HepG2 (cell line): ENCODE data around the gene YWHAB. TPM values are rescaled to one million over a fixed set of nuclear protein-coding genes. Genes with fewer than 3 reads are reported as not detected.
A peak's percentile ranks its signal among the peaks of the same experiment; 100 is the strongest.

Experiments
- ATAC-seq: fragments of 200-7000 bp; cut with Tn5 transposase; 3 replicates; pipeline ENCODE4 v1.9.1; 2020; ENCODE audit warnings: mild to moderate bottlenecking, moderate library complexity
- BruUV-seq: library from RNA; stranded (reverse); fragments of 400-500 nt; replicated peaks from 2 replicates; lab custom pipeline; 2021; lab: Mats Ljungman, UMichigan
- CTCF ChIA-PET: fragments of 300-600 bp; formaldehyde crosslinking; extraction: SDS; loops from one replicate; lab custom pipeline; 2021; ENCODE audit warnings: low total read pairs, inconsistent platforms, low intra/inter-chr PET ratio; lab: Yijun Ruan, JAX
- POLR2A ChIA-PET: fragments of 350-600 bp; sonication (Branson Sonifier 250); formaldehyde crosslinking; loops from one replicate; lab custom pipeline; 2020; ENCODE audit warnings: antibody characterized with exemption, inconsistent platforms; lab: Yijun Ruan, JAX
- DNase-seq: peaks from one replicate; pipeline ENCODE4 v3.0.0-alpha.2; 2015; ENCODE audit warnings: low spot score
- FAIRE-seq: peaks from 3 replicates; lab custom pipeline; 2011; peaks lifted over from hg19 to GRCh38; lab: Jason Lieb, UNC
- H2AFZ ChIP-seq: one replicate; pipeline ENCODE4 v1.6.1; 2011; ENCODE audit warnings: low read length, inconsistent platforms
- H3K27ac ChIP-seq: fragments of 300-600 bp; 3 replicates; pipeline ENCODE4 v1.8.0; 2011; ENCODE audit warnings: mixed run types, mild to moderate bottlenecking, mixed read lengths, low read length, inconsistent platforms; ENCODE audit not compliant: insufficient read depth; ENCODE audit errors: extremely low read length
- H3K27me3 ChIP-seq, 2 experiments: fragments of 200-600 bp in 1 of 2; 2 replicates in 1 of 2; 3 replicates in 1 of 2; pipeline versions ENCODE4 v1.6.0 to v1.8.0; 2011; ENCODE audit warnings: low read length in 2 of 2, mild to moderate bottlenecking in 2 of 2, moderate library complexity in 2 of 2, inconsistent platforms in 1 of 2; ENCODE audit not compliant: insufficient read depth in 2 of 2, control insufficient read depth in 1 of 2
- H3K36me3 ChIP-seq, 2 experiments: fragments of 200-600 bp in 1 of 2; replicated peaks in 1 of 2; 2 replicates in 1 of 2; 3 replicates in 1 of 2; pipeline versions ENCODE4 v1.5.1 to v1.8.0; 2011; ENCODE audit warnings: low read length in 2 of 2, inconsistent platforms in 1 of 2; ENCODE audit not compliant: insufficient read depth in 2 of 2, control insufficient read depth in 1 of 2
- H3K4me1 ChIP-seq: 2 replicates; pipeline ENCODE4 v1.5.1; 2012; ENCODE audit warnings: low read length, inconsistent platforms; ENCODE audit not compliant: insufficient read depth
- H3K4me2 ChIP-seq: 2 replicates; pipeline ENCODE4 v1.6.0; 2011; ENCODE audit warnings: low read depth, low read length, inconsistent platforms
- H3K4me3 ChIP-seq, 3 experiments: fragments of 200-600 bp in 1 of 3; sonication (generic), shearing (Covaris generic) in 1 of 3; replicated peaks in 1 of 3; 2 replicates each; pipeline ENCODE4 v1.5.1; 2011 to 2016; ENCODE audit warnings: low read length in 3 of 3, inconsistent platforms in 2 of 3, low read depth in 2 of 3, mild to moderate bottlenecking in 2 of 3, control low read depth in 1 of 3, mixed read lengths in 1 of 3; ENCODE audit not compliant: insufficient read depth in 1 of 3
- H3K79me2 ChIP-seq: one replicate; pipeline ENCODE4 v1.6.1; 2011; ENCODE audit warnings: low read length, inconsistent platforms; ENCODE audit not compliant: insufficient read depth
- H3K9ac ChIP-seq: 2 replicates; pipeline ENCODE4 v1.6.0; 2011; ENCODE audit warnings: mild to moderate bottlenecking, low read depth, low read length, inconsistent platforms; ENCODE audit not compliant: insufficient read depth
- H3K9me3 ChIP-seq: 2 replicates; pipeline ENCODE4 v1.5.1; 2012; ENCODE audit warnings: mild to moderate bottlenecking, low read length
- H4K20me1 ChIP-seq: 2 replicates; pipeline ENCODE4 v1.6.0; 2011; ENCODE audit warnings: inconsistent platforms, mild to moderate bottlenecking, low read length, moderate library complexity; ENCODE audit not compliant: insufficient read depth
- EZH2 ChIP-seq: conservative IDR thresholded peaks from 2 replicates; pipeline ENCODE4 v1.6.1; 2012; ENCODE audit warnings: mild to moderate bottlenecking, low read depth, low read length, moderate library complexity
- HMGXB3 ChIP-seq: sonication (generic); formaldehyde crosslinking; IDR thresholded peaks from 2 replicates; pipeline ENCODE4 v1.4.0; 2020; ENCODE audit warnings: missing genetic modification reagents, borderline replicate concordance
- KDM3A ChIP-seq: IDR thresholded peaks from 2 replicates; pipeline ENCODE4 v1.6.1; 2018; ENCODE audit warnings: low read depth, missing compliant biosample characterization
- NFYC ChIP-seq: IDR thresholded peaks from 2 replicates; pipeline ENCODE4 v1.6.1; 2016; ENCODE audit warnings: missing genetic modification reagents, missing compliant biosample characterization
- ZNF512 ChIP-seq: sonication (generic); formaldehyde crosslinking; IDR thresholded peaks from 2 replicates; pipeline ENCODE4 v1.4.0; 2020; ENCODE audit warnings: mild to moderate bottlenecking, missing genetic modification reagents
- WGBS: methylation state at CpG from one replicate; pipeline ENCODE4 v1.1.6; 2017; ENCODE audit warnings: low lambda C conversion rate; 5-methylcytosine and 5-hydroxymethylcytosine counted together
- in situ Hi-C: cut with HindIII; loops from 2 replicates; pipeline ENCODE4 v1.10.0; 2017; ENCODE audit warnings: low pct_unique_long_range_greater_than_20kb; ENCODE audit not compliant: extremely low pct_ligation_motif_present
- intact Hi-C: fragments of 100-400 bp; cut with micrococcal nuclease; formaldehyde crosslinking; loops from one replicate; pipeline ENCODE4 v1.10.0; 2022; ENCODE audit not compliant: unreplicated experiment
- polyA plus RNA-seq, 8 experiments: library from polyadenylated mRNA; depleted of rRNA in 3 of 8; stranded (reverse) in 7 of 8; unstranded in 1 of 8; fragments of >200 nt; fragmentation: Illumina TruSeq in 4 of 8; extraction: Trizol in 4 of 8; gene quantifications; 2 replicates each; pipeline versions ENCODE4 v1.2.1 to v1.2.3, GENCODE V29; 2011 to 2016; ENCODE audit warnings: low read depth in 4 of 8, missing spikeins in 1 of 8, mixed read lengths in 1 of 8; ENCODE audit not compliant: insufficient read depth in 1 of 8
- total RNA-seq, 5 experiments: library from RNA; depleted of rRNA; stranded (reverse); fragments of >200 nt; fragmentation: Illumina TruSeq; extraction: Trizol; gene quantifications; 2 replicates each; pipeline ENCODE4 v1.2.3, GENCODE V29; 2016; ENCODE audit warnings: low read depth in 1 of 5

Gene YWHAB
- total and polyA plus RNA-seq, 2 of the 13 experiments (the other 11 are each of a cell fraction or from before 2014, with no cell fraction given), result 77.2 to 121 TPM

- POLR2A ChIA-PET, result no interaction called here
- Histone ChIP-seq H4K20me1 (no peaks in the 10 kb centered on the region), H3K36me3 (no peaks in the 10 kb centered on the region), H3K9ac (no peak overlapping the region), H3K79me2 (no peaks in the 10 kb centered on the region), H2AFZ (no peak overlapping the region), H3K4me1 (peaks cover 15% of the 10 kb centered on the region), H3K4me2 (no peak overlapping the region), H3K9me3 (no peaks in the 10 kb centered on the region), H3K27ac (no peak overlapping the region), H3K27me3 (peaks cover 1 to 16% of the 10 kb centered on the region in 2 experiments; a peak in 2 of 5 replicates), H3K4me3 (no peak overlapping the region)
- BruUV-seq, result no TSS peak
- in situ Hi-C loops, result no loop called here
- TF ChIP-seq ZNF512 (CRISPR knock-in tag), result peak; percentile 98
- peak; percentile 94 for TF ChIP-seq HMGXB3
- TF ChIP-seq KDM3A (CRISPR knock-in tag), result no peak
- TF ChIP-seq NFYC (CRISPR knock-in tag), result 0 out of 2 replicates have a peak, but pooled peaks have one; percentile 28
- 0 out of 2 replicates have a peak, but pooled peaks have one; percentile 21 for TF ChIP-seq EZH2
- ATAC-seq (peak; percentile 54; the same call in 2 of the 3 replicates), FAIRE-seq (no peak), DNase-seq (no peak)
- intact Hi-C loops, result no loop called here
- CTCF ChIA-PET, result no interaction called here
- WGBS, result 51% methylated on average over 6 of the region's 6 CpGs
These were observed 28.6 kb upstream of the YWHAB start for GRCh38 chr20:44856856-44857448.
